ENCODE results near the gene RAD17. TPM values are rescaled to one million over a fixed set of nuclear protein-coding genes. Genes with fewer than 3 reads are reported as not detected.

Gene RAD17
- total and polyA plus RNA-seq, 9 donors, result 11.8 to 21.7 (median 19.6) TPM

GRCh38 chr5:69404659-69405330, 35.2 kb downstream of the RAD17 start:
- no peak overlapping the region for H3K27ac ChIP-seq
- WGBS, 3 donors, result 80 to 84% (median 83%) methylated on average over 15 of the region's 15 CpGs
- no peak overlapping the region for H3K4me3 ChIP-seq
- intact Hi-C loops (cut with DNase I), result no loop called here
- no peaks in the 10 kb centered on the region for H3K36me3 ChIP-seq
- H3K27me3 ChIP-seq, result no peaks in the 10 kb centered on the region
- H3K9me3 ChIP-seq, result no peaks in the 10 kb centered on the region
- no peaks in the 10 kb centered on the region for H3K4me1 ChIP-seq (ENCODE audit: insufficient read depth)
- no peak for DNase-seq
- TF ChIP-seq CTCF (IDR thresholded peaks at IDR 0.05), result no peak
- TF ChIP-seq EP300 (IDR thresholded peaks at IDR 0.05), result no peak
- no peak for TF ChIP-seq POLR2A (IDR thresholded peaks at IDR 0.05)

DNA sequence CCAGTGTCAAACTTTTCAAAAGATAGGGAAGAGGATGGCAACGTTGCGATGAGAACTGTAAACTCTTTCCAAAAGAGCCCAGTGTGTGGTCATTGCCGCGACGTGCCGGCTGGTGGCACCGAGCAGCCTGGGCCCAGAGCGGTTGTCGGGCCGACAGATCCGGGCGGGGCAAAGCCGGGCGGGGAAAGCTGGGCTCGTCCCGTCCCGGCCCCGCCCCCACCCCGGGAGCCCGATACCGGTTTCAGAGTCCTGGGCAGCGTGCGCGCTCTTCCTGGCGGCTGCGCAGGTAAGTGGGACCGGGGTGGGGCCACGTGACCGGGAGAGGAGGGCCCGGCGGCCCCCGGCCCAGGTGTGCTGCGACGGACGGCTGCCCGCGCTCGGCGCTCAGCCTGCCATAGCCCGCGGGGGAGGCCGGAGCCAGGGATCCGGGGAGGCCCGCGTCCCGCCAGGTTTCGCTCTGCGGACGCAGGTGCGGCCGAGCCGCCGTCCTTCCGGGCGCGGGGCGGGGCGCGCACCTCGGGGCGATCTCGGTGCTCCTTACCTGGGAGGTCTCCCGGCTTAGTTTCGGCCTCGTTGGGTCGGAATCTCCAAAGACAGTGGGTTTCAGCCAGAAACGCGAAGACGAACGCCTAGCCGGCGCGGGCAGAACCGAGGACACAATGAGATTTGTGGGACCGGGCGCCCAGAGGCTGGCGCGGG, 45.4 kb downstream of the RAD17 start, which contains the start of gene MARVELD2:
Gene MARVELD2 (plus strand): TSS at position 232 of the 699 bp plus-strand sequence. CDS start 4,270 bp downstream, outside the sequence.
- intact Hi-C loops (cut with DNase I), result no loop called here
- H3K27me3 ChIP-seq, result no peaks in the 10 kb centered on the region
- H3K4me1 ChIP-seq (ENCODE audit: insufficient read depth), result peaks cover 1% of the 10 kb centered on the region
- peak within 1 kb of the TSS; percentile 38 for H3K4me3 ChIP-seq
- H3K27ac ChIP-seq, result no peak within 1 kb of the TSS
- H3K9me3 ChIP-seq, result no peaks in the 10 kb centered on the region
- DNase-seq, result peak; percentile 21 to 63 (median 36)
- WGBS, 3 donors, result 10 to 23% (median 16%) methylated on average over 47 to 78 of the region's 78 CpGs
- H3K36me3 ChIP-seq, result no peaks in the 10 kb centered on the region
- TF ChIP-seq POLR2A (IDR thresholded peaks at IDR 0.05) (no peak), EP300 (IDR thresholded peaks at IDR 0.05) (no peak), CTCF (IDR thresholded peaks at IDR 0.05) (no peak)

DNA sequence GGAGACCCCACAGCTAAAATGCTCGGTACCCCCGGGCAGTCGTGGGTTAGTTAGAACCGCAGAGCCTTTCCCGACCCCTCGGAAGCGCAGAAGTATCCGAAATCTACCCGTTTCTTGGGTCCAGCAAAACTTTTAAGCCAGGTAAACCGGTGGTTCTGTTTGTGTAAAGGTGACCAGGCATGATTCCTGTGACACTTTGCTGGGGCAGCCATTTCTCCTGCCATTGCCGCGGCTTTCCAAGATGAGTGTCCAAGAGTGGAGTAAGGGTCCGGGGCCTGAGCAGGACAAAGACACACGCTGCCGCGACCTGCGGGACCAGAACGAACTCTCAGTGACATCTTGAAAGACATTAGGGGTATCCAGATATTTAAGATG, 46.0 kb downstream of the RAD17 start:
- H3K36me3 ChIP-seq, result no peaks in the 10 kb centered on the region
- no peak for TF ChIP-seq POLR2A (IDR thresholded peaks at IDR 0.05)
- TF ChIP-seq CTCF (IDR thresholded peaks at IDR 0.05), result no peak
- no peak for TF ChIP-seq EP300 (IDR thresholded peaks at IDR 0.05)
- H3K4me1 ChIP-seq (ENCODE audit: insufficient read depth), result peaks cover 1% of the 10 kb centered on the region
- whole genome bisulfite sequencing, 3 donors, result 54 to 69% (median 60%) methylated on average over 18 of the region's 18 CpGs
- intact Hi-C loops (cut with DNase I), result no loop called here
- no peak for DNase-seq
- no peak overlapping the region for H3K27ac ChIP-seq
- H3K27me3 ChIP-seq, result no peaks in the 10 kb centered on the region
- H3K4me3 ChIP-seq, result peak overlapping the region; percentile 38
- H3K9me3 ChIP-seq, result no peaks in the 10 kb centered on the region

DNA sequence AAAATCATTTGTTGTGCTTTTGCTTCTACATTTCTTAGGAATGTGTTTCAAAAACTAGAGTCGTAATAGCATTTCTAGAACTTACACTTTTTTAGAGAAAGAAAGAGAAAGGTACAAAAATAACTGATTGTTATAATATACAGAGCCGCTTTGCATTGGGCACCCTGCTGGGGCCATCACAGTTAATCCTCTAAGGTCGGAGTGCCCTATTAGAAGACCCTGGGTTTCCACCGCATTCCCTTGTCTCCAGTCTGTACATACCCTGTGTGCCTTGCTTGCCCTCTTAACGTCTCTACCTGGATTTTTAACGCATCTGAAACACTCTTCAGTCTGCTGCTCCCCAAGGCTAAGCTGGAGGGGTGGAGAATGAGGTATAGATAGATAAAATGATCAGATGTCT, 46.6 kb downstream of the RAD17 start:
- H3K27me3 ChIP-seq, result no peaks in the 10 kb centered on the region
- no peak overlapping the region for H3K27ac ChIP-seq
- TF ChIP-seq EP300 (IDR thresholded peaks at IDR 0.05) (no peak), POLR2A (IDR thresholded peaks at IDR 0.05) (no peak), CTCF (IDR thresholded peaks at IDR 0.05) (no peak)
- peaks cover 1% of the 10 kb centered on the region for H3K4me1 ChIP-seq (ENCODE audit: insufficient read depth)
- intact Hi-C loops (cut with DNase I), result no loop called here
- WGBS, 3 donors, result 93 to 96% (median 96%) methylated on average over 6 of the region's 6 CpGs
- H3K9me3 ChIP-seq, result no peaks in the 10 kb centered on the region
- DNase-seq, result no peak
- H3K36me3 ChIP-seq, result no peaks in the 10 kb centered on the region
- H3K4me3 ChIP-seq, result no peak overlapping the region

Measured in ovary (tissue), 9 donors.